Astrocyte of the spinal cord (primary cell): ENCODE data around the gene BCAM.

Experiments
- DNase-seq: peaks from one replicate; pipeline ENCODE4 v3.0.0; 2011; ENCODE audit warnings: low read depth, low spot score
- H3K4me3 ChIP-seq: 2 replicates; pipeline ENCODE4 v1.5.1; 2011; ENCODE audit warnings: low read depth, mild to moderate bottlenecking, low read length, moderate library complexity
- in situ Hi-C: cut with HindIII; loops from 2 replicates; pipeline ENCODE4 v1.10.0; 2017; ENCODE audit warnings: low sequenced_read_pairs
- TF ChIP-seq, protein P1 (sequence below): IDR thresholded peaks from 2 replicates; pipeline ENCODE4 v1.5.1; 2012; ENCODE audit warnings: low read depth, mild to moderate bottlenecking, low read length, inconsistent platforms

BCAM gene

DNA sequence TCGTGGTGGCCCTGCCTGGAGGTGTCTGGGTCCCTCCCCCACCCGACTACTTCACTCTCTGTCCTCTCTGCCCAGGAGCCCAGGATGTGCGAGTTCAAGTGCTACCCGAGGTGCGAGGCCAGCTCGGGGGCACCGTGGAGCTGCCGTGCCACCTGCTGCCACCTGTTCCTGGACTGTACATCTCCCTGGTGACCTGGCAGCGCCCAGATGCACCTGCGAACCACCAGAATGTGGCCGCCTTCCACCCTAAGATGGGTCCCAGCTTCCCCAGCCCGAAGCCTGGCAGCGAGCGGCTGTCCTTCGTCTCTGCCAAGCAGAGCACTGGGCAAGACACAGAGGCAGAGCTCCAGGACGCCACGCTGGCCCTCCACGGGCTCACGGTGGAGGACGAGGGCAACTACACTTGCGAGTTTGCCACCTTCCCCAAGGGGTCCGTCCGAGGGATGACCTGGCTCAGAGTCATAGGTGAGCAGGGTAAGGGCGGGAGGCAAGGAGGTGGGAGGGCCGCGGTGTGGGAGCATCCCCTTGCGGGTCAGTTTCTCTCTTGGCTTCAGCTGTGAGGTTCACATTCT, 56.4 kb downstream of the BCAM start:
- TF ChIP-seq, protein P1, sequence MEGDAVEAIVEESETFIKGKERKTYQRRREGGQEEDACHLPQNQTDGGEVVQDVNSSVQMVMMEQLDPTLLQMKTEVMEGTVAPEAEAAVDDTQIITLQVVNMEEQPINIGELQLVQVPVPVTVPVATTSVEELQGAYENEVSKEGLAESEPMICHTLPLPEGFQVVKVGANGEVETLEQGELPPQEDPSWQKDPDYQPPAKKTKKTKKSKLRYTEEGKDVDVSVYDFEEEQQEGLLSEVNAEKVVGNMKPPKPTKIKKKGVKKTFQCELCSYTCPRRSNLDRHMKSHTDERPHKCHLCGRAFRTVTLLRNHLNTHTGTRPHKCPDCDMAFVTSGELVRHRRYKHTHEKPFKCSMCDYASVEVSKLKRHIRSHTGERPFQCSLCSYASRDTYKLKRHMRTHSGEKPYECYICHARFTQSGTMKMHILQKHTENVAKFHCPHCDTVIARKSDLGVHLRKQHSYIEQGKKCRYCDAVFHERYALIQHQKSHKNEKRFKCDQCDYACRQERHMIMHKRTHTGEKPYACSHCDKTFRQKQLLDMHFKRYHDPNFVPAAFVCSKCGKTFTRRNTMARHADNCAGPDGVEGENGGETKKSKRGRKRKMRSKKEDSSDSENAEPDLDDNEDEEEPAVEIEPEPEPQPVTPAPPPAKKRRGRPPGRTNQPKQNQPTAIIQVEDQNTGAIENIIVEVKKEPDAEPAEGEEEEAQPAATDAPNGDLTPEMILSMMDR: no peak
- in situ Hi-C loops: no loop called here
- DNase-seq: no peak
- no peak overlapping the region for H3K4me3 ChIP-seq

DNA sequence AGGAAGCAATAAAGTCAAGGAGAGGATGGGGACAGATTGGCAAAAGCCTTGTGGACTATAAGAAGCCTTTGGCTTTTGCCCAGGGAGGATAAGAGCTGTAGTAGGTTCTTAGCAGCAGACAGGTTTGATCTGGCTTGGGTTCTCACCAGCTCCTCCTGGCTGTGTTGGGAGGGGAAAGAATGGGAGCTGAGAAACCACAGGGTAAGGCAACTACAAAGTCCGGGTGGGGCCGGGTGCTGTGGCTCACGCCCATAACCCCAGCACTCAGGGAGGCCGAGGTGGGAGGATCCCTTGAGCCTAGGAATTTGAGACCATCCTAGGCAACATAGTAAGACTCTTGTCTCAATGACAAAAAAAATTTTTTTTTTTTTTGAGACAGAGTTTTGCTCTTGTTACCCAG, 57.8 kb downstream of the BCAM start:
- TF ChIP-seq, protein P1: no peak
- in situ Hi-C loops: no loop called here
- no peak overlapping the region for H3K4me3 ChIP-seq
- no peak for DNase-seq

DNA sequence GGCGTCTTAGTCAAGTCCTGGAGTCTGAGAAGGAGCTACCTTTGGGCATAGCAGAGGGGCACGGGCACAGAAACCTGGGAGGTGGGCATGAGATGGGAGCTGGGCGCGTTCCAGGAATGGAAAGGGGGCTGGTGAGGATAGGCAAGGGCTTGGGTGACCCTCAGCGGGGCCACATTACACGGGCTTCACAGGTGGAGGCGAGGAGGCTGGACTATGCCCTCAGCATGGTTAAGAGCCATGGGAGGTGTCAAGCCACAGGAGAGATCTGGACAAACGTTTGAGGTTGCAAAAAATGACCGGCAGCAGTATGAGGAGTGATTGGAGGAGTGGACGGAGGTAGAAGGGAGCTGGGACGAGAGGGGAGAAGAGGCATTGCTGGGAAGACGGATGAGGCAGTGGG, 58.7 kb downstream of the BCAM start:
- TF ChIP-seq, protein P1: no peak

DNA sequence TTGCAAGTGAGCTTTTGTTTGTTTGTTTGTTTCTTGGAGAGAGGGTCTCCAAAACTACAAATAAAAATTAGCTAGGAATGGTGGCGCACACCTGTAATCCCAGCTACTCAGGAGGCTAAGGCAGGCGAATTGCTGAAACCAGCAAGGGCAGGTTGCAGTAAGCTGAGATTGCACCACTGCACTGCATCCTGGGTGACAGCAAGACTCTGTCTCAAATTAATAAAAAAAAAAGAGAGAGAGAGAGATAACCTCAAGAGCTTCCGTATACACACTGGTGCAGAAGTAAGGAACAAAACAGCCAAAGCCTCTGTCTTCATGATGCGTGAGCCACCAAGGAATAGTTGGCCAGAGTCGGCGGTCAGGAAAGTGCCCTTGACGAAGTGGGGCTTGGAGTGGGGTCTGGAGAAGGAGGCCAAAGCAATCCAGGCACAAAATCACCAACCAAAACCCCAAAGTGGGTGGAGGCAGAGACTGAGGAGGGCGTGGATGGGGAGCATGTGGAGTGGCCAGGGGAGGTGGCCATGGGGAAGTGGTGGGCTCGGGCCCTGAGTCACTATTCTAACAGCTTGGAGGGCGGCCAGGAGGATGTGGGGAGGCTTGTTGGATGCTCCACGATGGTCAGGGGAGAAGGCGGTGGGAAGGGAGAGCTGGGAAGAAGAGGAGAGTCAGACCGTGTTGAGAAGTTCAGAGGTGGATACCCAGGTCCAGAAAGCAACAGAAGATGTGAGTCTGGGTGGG, 61.0 kb downstream of the BCAM start:
- no peak overlapping the region for H3K4me3 ChIP-seq
- in situ Hi-C loops: no loop called here
- peak; percentile 93 for DNase-seq
- TF ChIP-seq, protein P1: no peak

More for the DNA sequence above, 58.7 kb downstream of the BCAM start:
- in situ Hi-C loops: no loop called here
- no peak overlapping the region for H3K4me3 ChIP-seq
- no peak for DNase-seq
